ENCODE results near the gene ANKRD39. TPM values are rescaled to one million over a fixed set of nuclear protein-coding genes. Genes with fewer than 3 reads are reported as not detected.

The ANKRD39 gene
- total RNA-seq, 1 experiment from 2014 or later: 19.3 TPM

GRCh38 chr2:96861074-96861473, 3.3 kb upstream of the ANKRD39 start:
- DNase-seq: no peak
- ChIA-PET CTCF (interaction anchor here (0.7 to 1.4 kb wide), 2 partner anchors 37 to 90 kb away, joined by 3 to 4 read pairs; no protein-coding TSS in a partner anchor), POLR2A (no interaction called here)
- Histone ChIP-seq H3K36me3 (ENCODE audit: control insufficient read depth, insufficient read depth, low read length) (peaks cover 8% of the 10 kb centered on the region), H3K27me3 (replicated peaks; ENCODE audit: control insufficient read depth, insufficient read depth, low read length) (no peaks in the 10 kb centered on the region), H3K4me3 (ENCODE audit: low read depth, low read length) (no peak overlapping the region), H3K4me1 (peaks cover 15% of the 10 kb centered on the region), H3K9me3 (no peaks in the 10 kb centered on the region)
- Mint-ChIP-seq H3K4me1 (ENCODE audit: low read depth, unreplicated experiment) (peaks cover 17% of the 10 kb centered on the region), H3K27ac (ENCODE audit: unreplicated experiment) (no peak overlapping the region), H3K9me3 (ENCODE audit: unreplicated experiment) (no peaks in the 10 kb centered on the region), H3K4me3 (ENCODE audit: unreplicated experiment) (no peak overlapping the region), H3K36me3 (ENCODE audit: insufficient read depth, unreplicated experiment) (peaks cover 35% of the 10 kb centered on the region), H3K27me3 (ENCODE audit: insufficient read depth, unreplicated experiment) (no peaks in the 10 kb centered on the region)
- intact Hi-C loops (cut with micrococcal nuclease; ENCODE audit: unreplicated experiment): no loop called here
- no peak for TF ChIP-seq CTCF (IDR thresholded peaks at IDR 0.05; ENCODE audit: insufficient read depth in 1 of 2, low read depth in 1 of 2, low read length in 1 of 2, severe bottlenecking in 1 of 2, unreplicated experiment in 1 of 2)
- no TSS peak for BruUV-seq (replicated peaks)

GRCh38 chr2:96860065-96861029, 2.5 kb upstream of the ANKRD39 start:
- peak in 1 of 2 experiments; percentile 36 for DNase-seq
- H3K9me3 ChIP-seq: no peaks in the 10 kb centered on the region
- H3K4me1 Mint-ChIP-seq (ENCODE audit: low read depth, unreplicated experiment): peaks cover 17% of the 10 kb centered on the region
- no peak for TF ChIP-seq CTCF (IDR thresholded peaks at IDR 0.05; ENCODE audit: insufficient read depth in 1 of 2, low read depth in 1 of 2, low read length in 1 of 2, severe bottlenecking in 1 of 2, unreplicated experiment in 1 of 2)
- no peaks in the 10 kb centered on the region for H3K9me3 Mint-ChIP-seq (ENCODE audit: unreplicated experiment)
- H3K4me1 ChIP-seq: peaks cover 15% of the 10 kb centered on the region
- no peak overlapping the region for H3K4me3 Mint-ChIP-seq (ENCODE audit: unreplicated experiment)
- no peak overlapping the region for H3K4me3 ChIP-seq (ENCODE audit: low read depth, low read length)
- BruUV-seq (replicated peaks): no TSS peak
- H3K36me3 ChIP-seq (ENCODE audit: control insufficient read depth, insufficient read depth, low read length): peaks cover 8% of the 10 kb centered on the region
- ChIA-PET CTCF (interaction anchor here (1.4 kb wide), 1 partner anchor 91 kb away, joined by 4 read pairs; no protein-coding TSS in a partner anchor), POLR2A (no interaction called here)
- H3K27me3 Mint-ChIP-seq (ENCODE audit: insufficient read depth, unreplicated experiment): no peaks in the 10 kb centered on the region
- peaks cover 31% of the 10 kb centered on the region for H3K36me3 Mint-ChIP-seq (ENCODE audit: insufficient read depth, unreplicated experiment)
- intact Hi-C loops (cut with micrococcal nuclease; ENCODE audit: unreplicated experiment): no loop called here
- H3K27me3 ChIP-seq (replicated peaks; ENCODE audit: control insufficient read depth, insufficient read depth, low read length): no peaks in the 10 kb centered on the region
- H3K27ac Mint-ChIP-seq (ENCODE audit: unreplicated experiment): no peak overlapping the region

GRCh38 chr2:96859681-96860064, 1.9 kb upstream of the ANKRD39 start:
- H3K4me3 Mint-ChIP-seq (ENCODE audit: unreplicated experiment): no peak overlapping the region
- H3K36me3 Mint-ChIP-seq (ENCODE audit: insufficient read depth, unreplicated experiment): peaks cover 31% of the 10 kb centered on the region
- intact Hi-C loops (cut with micrococcal nuclease; ENCODE audit: unreplicated experiment): loop anchor here (1.0 kb wide), 1 partner anchor 92 kb away; no protein-coding TSS in a partner anchor
- Histone ChIP-seq H3K4me1 (peaks cover 15% of the 10 kb centered on the region), H3K36me3 (ENCODE audit: control insufficient read depth, insufficient read depth, low read length) (peaks cover 6% of the 10 kb centered on the region), H3K27me3 (replicated peaks; ENCODE audit: control insufficient read depth, insufficient read depth, low read length) (no peaks in the 10 kb centered on the region), H3K4me3 (ENCODE audit: low read depth, low read length) (no peak overlapping the region), H3K9me3 (no peaks in the 10 kb centered on the region)
- H3K9me3 Mint-ChIP-seq (ENCODE audit: unreplicated experiment): no peaks in the 10 kb centered on the region
- BruUV-seq (replicated peaks): no TSS peak
- H3K4me1 Mint-ChIP-seq (ENCODE audit: low read depth, unreplicated experiment): peaks cover 17% of the 10 kb centered on the region
- H3K27ac Mint-ChIP-seq (ENCODE audit: unreplicated experiment): no peak overlapping the region
- POLR2A ChIA-PET: no interaction called here
- CTCF ChIA-PET: interaction anchor here (1.4 kb wide), 1 partner anchor 92 kb away, joined by 4 read pairs; no protein-coding TSS in a partner anchor
- TF ChIP-seq CTCF (IDR thresholded peaks at IDR 0.05; ENCODE audit: insufficient read depth in 1 of 2, low read depth in 1 of 2, low read length in 1 of 2, severe bottlenecking in 1 of 2, unreplicated experiment in 1 of 2): no peak
- H3K27me3 Mint-ChIP-seq (ENCODE audit: insufficient read depth, unreplicated experiment): no peaks in the 10 kb centered on the region
- no peak for DNase-seq
